C4-2B (cell line): ENCODE measurements around the gene SSU72.

Source experiments
- ZFX ChIP-seq: fragments of 450-650 bp; IDR thresholded peaks from 2 replicates; pipeline ENCODE4 v1.6.1; 2017
- TF ChIP-seq, protein P1 (sequence below): fragments of 450-650 bp; conservative IDR thresholded peaks from 2 replicates; pipeline ENCODE4 v1.5.1; 2017; ENCODE audit warnings: mild to moderate bottlenecking

GRCh38 chr1:1517973-1518620 lies 56.6 kb downstream of the SSU72 start:
- TF ChIP-seq, protein P1, sequence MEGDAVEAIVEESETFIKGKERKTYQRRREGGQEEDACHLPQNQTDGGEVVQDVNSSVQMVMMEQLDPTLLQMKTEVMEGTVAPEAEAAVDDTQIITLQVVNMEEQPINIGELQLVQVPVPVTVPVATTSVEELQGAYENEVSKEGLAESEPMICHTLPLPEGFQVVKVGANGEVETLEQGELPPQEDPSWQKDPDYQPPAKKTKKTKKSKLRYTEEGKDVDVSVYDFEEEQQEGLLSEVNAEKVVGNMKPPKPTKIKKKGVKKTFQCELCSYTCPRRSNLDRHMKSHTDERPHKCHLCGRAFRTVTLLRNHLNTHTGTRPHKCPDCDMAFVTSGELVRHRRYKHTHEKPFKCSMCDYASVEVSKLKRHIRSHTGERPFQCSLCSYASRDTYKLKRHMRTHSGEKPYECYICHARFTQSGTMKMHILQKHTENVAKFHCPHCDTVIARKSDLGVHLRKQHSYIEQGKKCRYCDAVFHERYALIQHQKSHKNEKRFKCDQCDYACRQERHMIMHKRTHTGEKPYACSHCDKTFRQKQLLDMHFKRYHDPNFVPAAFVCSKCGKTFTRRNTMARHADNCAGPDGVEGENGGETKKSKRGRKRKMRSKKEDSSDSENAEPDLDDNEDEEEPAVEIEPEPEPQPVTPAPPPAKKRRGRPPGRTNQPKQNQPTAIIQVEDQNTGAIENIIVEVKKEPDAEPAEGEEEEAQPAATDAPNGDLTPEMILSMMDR: no peak
- no peak for TF ChIP-seq ZFX
